Esophagus muscularis mucosa (tissue), 4 donors: ENCODE measurements around the gene GAMT. TPM values are rescaled to one million over a fixed set of nuclear protein-coding genes. Genes with fewer than 3 reads are reported as not detected.

Experiments
- DNase-seq: peaks from one replicate; pipeline ENCODE4 v3.0.0-alpha.2; 2017; ENCODE audit errors: extremely low spot score
- H3K27ac ChIP-seq, 4 donors: fragments of 200-600 bp; sonication (generic); replicated peaks in 1 of 4; 1 replicate in 3 of 4; 2 replicates in 1 of 4; pipeline ENCODE4 v1.5.1; 2016 to 2019; ENCODE audit warnings: mild to moderate bottlenecking in 1 of 4
- H3K27me3 ChIP-seq, 4 donors: fragments of 200-600 bp; sonication (generic); one replicate each; pipeline versions ENCODE4 v1.5.1 to v1.6.0; 2016 to 2019
- H3K36me3 ChIP-seq, 4 donors: fragments of 200-600 bp; sonication (generic); one replicate each; pipeline ENCODE4 v1.5.1; 2016 to 2019
- H3K4me1 ChIP-seq, 4 donors: fragments of 200-600 bp; sonication (generic); one replicate each; pipeline ENCODE4 v1.5.1; 2016 to 2019
- H3K4me3 ChIP-seq, 4 donors: fragments of 200-600 bp; sonication (generic); 1 replicate in 2 of 4; 2 replicates in 2 of 4; pipeline ENCODE4 v1.5.1; 2016 to 2019; ENCODE audit warnings: mild to moderate bottlenecking in 4 of 4, moderate library complexity in 1 of 4
- H3K9me3 ChIP-seq, 4 donors: fragments of 200-600 bp; sonication (generic); 1 replicate in 3 of 4; 2 replicates in 1 of 4; pipeline ENCODE4 v1.5.1; 2016 to 2019
- CTCF ChIP-seq, 3 experiments: fragments of 200-600 bp in 2 of 3; fragments of 450-650 bp in 1 of 3; sonication (generic) in 2 of 3; IDR thresholded peaks; one replicate each; pipeline ENCODE4 v1.5.1; 2017 to 2019; ENCODE audit warnings: antibody characterized with exemption in 3 of 3, mild to moderate bottlenecking in 2 of 3, moderate library complexity in 1 of 3
- EP300 ChIP-seq: sonication (generic); formaldehyde crosslinking; IDR thresholded peaks from one replicate; pipeline ENCODE4 v1.6.1; 2017; ENCODE audit warnings: antibody characterized with exemption
- POLR2A ChIP-seq: fragments of 450-650 bp; IDR thresholded peaks from one replicate; pipeline ENCODE4 v1.6.1; 2017; ENCODE audit warnings: antibody characterized with exemption, moderate library complexity, mild to moderate bottlenecking, low read depth
- POLR2AphosphoS5 ChIP-seq, 2 donors: sonication (generic); formaldehyde crosslinking; IDR thresholded peaks; one replicate each; pipeline ENCODE4 v1.6.1; 2017; ENCODE audit warnings: antibody characterized with exemption in 2 of 2
- WGBS: methylation state at CpG from one replicate; pipeline ENCODE4 v1.1.5; 2018; 5-methylcytosine and 5-hydroxymethylcytosine counted together
- intact Hi-C: fragments of 100-400 bp; cut with DNase I; formaldehyde crosslinking; loops from one replicate; pipeline ENCODE4 v1.15.1; 2023
- total RNA-seq, 4 donors: library from RNA; depleted of rRNA; stranded (reverse); fragments of >200 nt; gene quantifications; one replicate each; pipeline versions ENCODE4 v1.1.0 to v1.2.1, GENCODE V29; 2016

Gene GAMT
- total RNA-seq, 4 donors from 2014 or later: 5.8 to 13.4 (median 11.9) TPM

DNA sequence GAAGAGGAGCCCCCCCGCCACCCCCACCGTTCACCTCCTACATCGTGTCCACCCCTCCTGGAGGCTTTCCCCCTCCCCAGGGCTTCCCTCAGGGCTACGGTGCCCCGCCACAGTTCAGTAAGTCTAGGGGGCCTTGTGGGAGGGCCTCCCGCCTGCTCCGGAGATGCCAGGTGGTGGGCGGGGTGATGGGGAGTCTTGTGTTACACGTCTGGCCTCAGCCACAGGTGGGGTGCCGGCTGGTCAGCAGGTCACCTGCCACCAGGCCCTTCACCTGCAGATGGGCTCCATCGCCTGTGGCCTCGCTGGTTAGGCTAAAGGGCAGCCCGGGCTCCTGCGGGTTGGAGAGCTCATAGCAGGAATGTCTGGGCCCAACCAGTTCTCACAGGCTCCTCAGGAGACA, 28.9 kb upstream of the GAMT start:
- Histone ChIP-seq H3K4me3 (no peak overlapping the region), H3K27me3 (no peaks in the 10 kb centered on the region), H3K9me3 (no peaks in the 10 kb centered on the region), H3K4me1 (peaks cover 0 to 12% (median 0%) of the 10 kb centered on the region in 4 donors), H3K36me3 (peaks cover 63 to 99% (median 95%) of the 10 kb centered on the region in 4 donors), H3K27ac (no peak overlapping the region)
- DNase-seq: no peak
- no peak for TF ChIP-seq CTCF (IDR thresholded peaks at IDR 0.05)
- no peak for TF ChIP-seq POLR2AphosphoS5 (IDR thresholded peaks at IDR 0.05)
- no peak for TF ChIP-seq EP300
- no peak for TF ChIP-seq POLR2A
- intact Hi-C loops: no loop called here
- WGBS: 82% methylated on average over 12 of the region's 14 CpGs

DNA sequence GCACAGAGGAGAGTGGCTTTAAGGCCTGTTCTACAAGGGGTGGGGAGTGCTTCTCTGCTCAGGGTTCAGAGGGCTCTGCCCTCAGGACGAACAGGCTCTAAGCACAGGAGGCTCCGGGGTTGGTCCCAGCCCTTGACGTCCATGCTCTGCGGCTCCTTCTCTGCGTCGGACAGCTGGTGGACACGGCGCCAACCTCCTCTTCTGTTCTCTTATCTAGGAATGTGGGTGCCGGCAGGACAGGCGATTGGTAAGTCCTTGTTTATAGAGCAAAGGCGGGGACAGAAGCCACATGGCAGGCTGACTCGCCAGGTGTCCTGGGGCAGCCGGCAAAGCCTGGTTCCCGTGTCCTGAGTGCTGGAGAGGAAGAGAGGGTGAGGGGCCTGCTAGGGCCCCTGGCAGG, 28.4 kb upstream of the GAMT start:
- Histone ChIP-seq H3K4me1 (peaks cover 0 to 12% (median 0%) of the 10 kb centered on the region in 4 donors), H3K4me3 (no peak overlapping the region), H3K9me3 (no peaks in the 10 kb centered on the region), H3K36me3 (peaks cover 67 to 99% (median 95%) of the 10 kb centered on the region in 4 donors), H3K27me3 (no peaks in the 10 kb centered on the region), H3K27ac (no peak overlapping the region)
- TF ChIP-seq CTCF (IDR thresholded peaks at IDR 0.05) (no peak), POLR2AphosphoS5 (IDR thresholded peaks at IDR 0.05) (no peak), POLR2A (no peak), EP300 (no peak)
- WGBS: 82% methylated on average over 14 of the region's 14 CpGs
- intact Hi-C loops: no loop called here
- DNase-seq: no peak

GRCh38 chr19:1428738-1429391, 27.5 kb upstream of the GAMT start:
- Histone ChIP-seq H3K4me3 (no peak overlapping the region), H3K36me3 (peaks cover 62 to 99% (median 95%) of the 10 kb centered on the region in 4 donors), H3K9me3 (no peaks in the 10 kb centered on the region), H3K27ac (no peak overlapping the region), H3K4me1 (peaks cover 0 to 12% (median 0%) of the 10 kb centered on the region in 4 donors), H3K27me3 (no peaks in the 10 kb centered on the region)
- no peak for TF ChIP-seq CTCF (IDR thresholded peaks at IDR 0.05)
- TF ChIP-seq POLR2AphosphoS5 (IDR thresholded peaks at IDR 0.05): no peak
- TF ChIP-seq POLR2A: no peak
- no peak for TF ChIP-seq EP300
- intact Hi-C loops: no loop called here
- 86% methylated on average over 12 of the region's 41 CpGs for whole genome bisulfite sequencing
- no peak for DNase-seq

DNA sequence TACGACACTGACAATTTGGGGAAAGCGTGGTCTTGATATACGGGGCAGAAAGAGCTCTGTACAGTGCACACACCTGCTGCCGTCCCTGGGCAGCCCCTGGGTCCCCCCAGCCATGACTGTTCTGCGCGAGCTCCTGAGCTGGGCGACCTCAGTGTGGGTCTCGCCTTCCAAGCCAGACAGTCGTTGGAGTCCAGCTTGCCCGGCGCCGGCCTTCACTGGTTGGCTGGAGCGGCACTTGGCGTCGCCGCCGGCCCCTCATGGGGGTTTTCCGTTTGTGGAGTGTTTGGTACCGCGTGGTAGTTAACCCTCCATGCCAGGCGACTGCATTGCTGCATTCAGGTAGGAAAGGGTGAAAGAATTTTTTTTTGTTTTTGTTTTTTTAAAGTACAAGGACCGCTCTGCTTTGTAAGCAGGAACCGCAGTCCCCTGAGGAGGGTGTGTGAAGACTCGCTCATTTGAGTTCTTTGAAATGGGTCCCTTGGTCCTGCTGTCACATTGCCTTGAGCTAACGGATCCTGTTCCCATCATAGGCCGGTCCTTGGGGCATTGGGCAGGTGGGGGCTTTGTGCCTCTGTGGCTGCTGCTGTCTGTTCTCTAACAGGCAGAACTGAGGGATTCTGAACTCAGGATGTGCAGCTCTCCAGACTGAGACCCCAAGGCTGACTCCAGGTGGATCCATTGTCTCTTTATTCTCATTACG, 26.0 kb upstream of the GAMT start:
- intact Hi-C loops: no loop called here
- WGBS: 88% methylated on average over 21 of the region's 27 CpGs
- Histone ChIP-seq H3K27me3 (no peaks in the 10 kb centered on the region), H3K36me3 (peaks cover 62 to 99% (median 95%) of the 10 kb centered on the region in 4 donors), H3K27ac (no peak overlapping the region), H3K4me3 (no peak overlapping the region), H3K9me3 (no peaks in the 10 kb centered on the region), H3K4me1 (peaks cover 0 to 12% (median 0%) of the 10 kb centered on the region in 4 donors)
- no peak for DNase-seq
- TF ChIP-seq CTCF (IDR thresholded peaks at IDR 0.05) (no peak), POLR2A (no peak), POLR2AphosphoS5 (IDR thresholded peaks at IDR 0.05) (no peak), EP300 (no peak)
